K562 (cell line): Measurements from ENCODE around the gene RPH3AL. TPM values are rescaled to one million over a fixed set of nuclear protein-coding genes. Genes with fewer than 3 reads are reported as not detected.

ENCODE experiments used
- ATAC-seq: fragments of 200-7000 bp; cut with Tn5 transposase; 3 replicates; pipeline ENCODE4 v1.9.1; 2020; ENCODE audit warnings: moderate library complexity
- BruUV-seq: library from RNA; stranded (reverse); fragments of 400-500 nt; replicated peaks from 2 replicates; lab custom pipeline; 2021; lab: Mats Ljungman, UMichigan
- CTCF ChIA-PET: fragments of 300-600 bp; formaldehyde crosslinking; extraction: SDS; loops from one replicate; lab custom pipeline; 2021; ENCODE audit warnings: low intra/inter-chr PET ratio; lab: Yijun Ruan, JAX
- POLR2A ChIA-PET: fragments of 300-600, 350-650 bp; sonication (Branson Sonifier 250); formaldehyde crosslinking; extraction: SDS; loops from one replicate; lab custom pipeline; 2021; ENCODE audit warnings: antibody characterized with exemption, inconsistent platforms; lab: Yijun Ruan, JAX
- DNase-seq, 4 experiments: peaks; one replicate each; pipeline versions ENCODE4 v3.0.0 to v3.0.0-alpha.2; 2011 to 2018; ENCODE audit warnings: low spot score in 3 of 4, mixed read lengths in 3 of 4; ENCODE audit errors: extremely low read depth in 1 of 4
- FAIRE-seq: peaks from 2 replicates; lab custom pipeline; 2011; peaks lifted over from hg19 to GRCh38; lab: Jason Lieb, UNC
- H2AFZ ChIP-seq: 2 replicates; pipeline ENCODE4 v1.6.0; 2011; ENCODE audit warnings: low read depth, low read length, control low read depth, inconsistent platforms
- H3K27ac ChIP-seq: fragments of 200-600 bp; 3 replicates; pipeline ENCODE4 v1.8.0; 2011; ENCODE audit warnings: low read depth, mild to moderate bottlenecking, control low read depth, inconsistent platforms, low read length, moderate library complexity, mixed read lengths; ENCODE audit errors: extremely low read depth
- H3K27me3 ChIP-seq, 2 experiments: fragments of 300-600 bp in 1 of 2; 2 replicates in 1 of 2; 3 replicates in 1 of 2; pipeline versions ENCODE4 v1.6.0 to v1.8.0; 2011; ENCODE audit warnings: inconsistent platforms in 2 of 2, low read length in 2 of 2, mild to moderate bottlenecking in 1 of 2, mixed read lengths in 1 of 2, moderate library complexity in 1 of 2; ENCODE audit not compliant: control insufficient read depth in 2 of 2, insufficient read depth in 2 of 2
- H3K36me3 ChIP-seq: fragments of 300-600 bp; 3 replicates; pipeline ENCODE4 v1.8.0; 2011; ENCODE audit warnings: mild to moderate bottlenecking, low read length, inconsistent platforms; ENCODE audit not compliant: control insufficient read depth, insufficient read depth
- H3K4me1 ChIP-seq, 2 experiments: fragments of 200-600 bp in 1 of 2; replicated peaks in 1 of 2; 2 replicates in 1 of 2; 3 replicates in 1 of 2; pipeline versions ENCODE4 v1.5.1 to v1.8.0; 2011; ENCODE audit warnings: inconsistent platforms in 2 of 2, low read length in 2 of 2, mild to moderate bottlenecking in 1 of 2, mixed read lengths in 1 of 2, moderate library complexity in 1 of 2; ENCODE audit not compliant: control insufficient read depth in 2 of 2, insufficient read depth in 2 of 2
- H3K4me2 ChIP-seq: 2 replicates; pipeline ENCODE4 v1.6.1; 2011; ENCODE audit warnings: low read length, control low read depth, inconsistent platforms, mixed read lengths; ENCODE audit not compliant: insufficient read depth
- H3K4me3 ChIP-seq: fragments of 200-600 bp; sonication (generic), shearing (Covaris generic); 2 replicates; pipeline ENCODE4 v1.5.1; 2016; ENCODE audit warnings: control low read depth, inconsistent platforms
- H3K79me2 ChIP-seq: fragments of 200-600 bp; 3 replicates; pipeline ENCODE4 v1.8.0; 2011; ENCODE audit warnings: low read length, inconsistent platforms; ENCODE audit not compliant: control insufficient read depth, insufficient read depth
- H3K9ac ChIP-seq, 2 experiments: 2 replicates each; pipeline versions ENCODE4 v1.6.0 to v1.6.1; 2011; ENCODE audit warnings: low read depth in 2 of 2, low read length in 2 of 2, control low read depth in 1 of 2, inconsistent platforms in 1 of 2, mild to moderate bottlenecking in 1 of 2, mixed read lengths in 1 of 2; ENCODE audit not compliant: insufficient read depth in 1 of 2
- H3K9me1 ChIP-seq: one replicate; pipeline ENCODE4 v1.6.0; 2011; ENCODE audit warnings: inconsistent platforms, mild to moderate bottlenecking, low read length, moderate library complexity; ENCODE audit not compliant: control insufficient read depth, insufficient read depth
- H3K9me3 ChIP-seq: replicated peaks from 2 replicates; pipeline ENCODE4 v1.5.1; 2011; ENCODE audit warnings: low read depth, low read length, inconsistent platforms; ENCODE audit not compliant: control insufficient read depth, insufficient read depth
- H4K20me1 ChIP-seq: replicated peaks from 2 replicates; pipeline ENCODE4 v1.6.1; 2011; ENCODE audit warnings: low read length, inconsistent platforms, mixed read lengths; ENCODE audit not compliant: control insufficient read depth, insufficient read depth
- DNMT1 ChIP-seq: fragments of 450-650 bp; IDR thresholded peaks from 2 replicates; pipeline ENCODE4 v1.6.1; 2016; ENCODE audit warnings: antibody characterized with exemption, mild to moderate bottlenecking
- PCBP2 ChIP-seq: fragments of 200-400 bp; formaldehyde crosslinking; IDR thresholded peaks from 2 replicates; pipeline ENCODE4 v1.6.1; 2018; ENCODE audit warnings: low read length, low read depth, mild to moderate bottlenecking, moderate library complexity; ENCODE audit not compliant: poor library complexity, severe bottlenecking
- ZBTB26 ChIP-seq: fragments of 450-650 bp; formaldehyde crosslinking; IDR thresholded peaks from 2 replicates; pipeline ENCODE4 v1.4.0; 2022; ENCODE audit warnings: missing genetic modification characterization
- ZBTB7A ChIP-seq: IDR thresholded peaks from 2 replicates; pipeline ENCODE4 v1.6.1; 2011; ENCODE audit warnings: low read depth, mild to moderate bottlenecking, low read length, moderate library complexity, borderline replicate concordance; ENCODE audit not compliant: control insufficient read depth
- ZNF121 ChIP-seq: sonication (generic); formaldehyde crosslinking; conservative IDR thresholded peaks from 2 replicates; pipeline ENCODE4 v1.8.0; 2022; ENCODE audit warnings: missing genetic modification reagents
- WGBS: fragments of 100-300 bp; shearing (Covaris generic); methylation state at CpG from one replicate; pipeline ENCODE4 v1.1.6; 2016; ENCODE audit warnings: low coverage, mixed read lengths; ENCODE audit not compliant: insufficient coverage; ENCODE audit errors: missing lambda C conversion rate; 5-methylcytosine and 5-hydroxymethylcytosine counted together
- in situ Hi-C: fragments of 300-500 bp; cut with MboI; formaldehyde crosslinking; loops from 4 replicates; pipeline ENCODE4 v1.15.0; 2018; ENCODE audit warnings: inconsistent platforms, mixed read lengths
- intact Hi-C: fragments of 100-400 bp; cut with micrococcal nuclease; formaldehyde crosslinking; loops from 2 replicates; pipeline ENCODE4 v1.14.2; 2022
- polyA plus RNA-seq, 8 experiments: library from polyadenylated mRNA; depleted of rRNA in 4 of 8; stranded (reverse) in 5 of 8; unstranded in 3 of 8; fragments of >200 nt; fragmentation: Nextera tagmentation in 2 of 8; fragmentation: Illumina TruSeq in 1 of 8; extraction: Ambion mirVana in 2 of 8; extraction: Trizol in 1 of 8; gene quantifications; 2 replicates each; pipeline versions ENCODE4 v1.2.1 to v1.2.3, GENCODE V29; 2011 to 2014; ENCODE audit warnings: inconsistent platforms in 1 of 8, missing spikeins in 1 of 8
- total RNA-seq, 7 experiments: library from RNA; depleted of rRNA in 6 of 7; stranded (reverse); fragments of >200 nt in 6 of 7; fragmentation: Illumina TruSeq in 2 of 7; extraction: Trizol in 2 of 7; gene quantifications; 2 replicates each; pipeline versions ENCODE4 v1.2.1 to v1.2.3, GENCODE V29; 2011 to 2021; ENCODE audit warnings: low replicate concordance in 1 of 7

RPH3AL gene
- total and polyA plus RNA-seq, 9 of the 15 experiments (the other 6 are each of a cell fraction or from before 2014, with no cell fraction given) = 0.18 to 1.7 (median 0.39) TPM

GRCh38 chr17:304461-304860 lies 48.1 kb downstream of the RPH3AL start (continued):
- no peak for TF ChIP-seq ZBTB26 (CRISPR knock-in tag)

- H3K9me1 ChIP-seq = no peaks in the 10 kb centered on the region
- ChIA-PET CTCF (no interaction called here), POLR2A (interaction anchor here (0.6 kb wide), 1 partner anchor 752 kb away, joined by 3 read pairs; no protein-coding TSS in a partner anchor)
- no peak overlapping the region for H3K9ac ChIP-seq
- BruUV-seq = no TSS peak
- no peaks in the 10 kb centered on the region for H3K36me3 ChIP-seq
- no peak for FAIRE-seq
- H3K4me2 ChIP-seq = no peak overlapping the region
- no peak overlapping the region for H3K4me3 ChIP-seq
- peaks cover 0 to 8% of the 10 kb centered on the region in 2 experiments; a peak in 2 of 5 replicates for H3K4me1 ChIP-seq
- H3K27me3 ChIP-seq = peaks cover 5 to 16% of the 10 kb centered on the region in 2 experiments; a peak in 4 of 5 replicates
- H4K20me1 ChIP-seq = no peaks in the 10 kb centered on the region; the same call in 1 of the 2 replicates
- 3% methylated on average over 8 of the region's 9 CpGs for WGBS
- no peak for DNase-seq
- in situ Hi-C loops = no loop called here
- ATAC-seq = no peak
- H3K9me3 ChIP-seq = no peaks in the 10 kb centered on the region
- intact Hi-C loops = no loop called here
- H3K27ac ChIP-seq = no peak overlapping the region
- TF ChIP-seq DNMT1 = no peak
- TF ChIP-seq ZNF121 (CRISPR knock-in tag) = peak; percentile 39; the same call in 1 of the 2 replicates
- TF ChIP-seq PCBP2 = no peak
- TF ChIP-seq ZBTB7A = no peak
- H2AFZ ChIP-seq = no peak overlapping the region
- H3K79me2 ChIP-seq = no peaks in the 10 kb centered on the region
Measured at GRCh38 chr17:303168-303567, 49.4 kb downstream of the RPH3AL start.
